NCI-H748 (cell line): Measurements from ENCODE around the gene KRT12.
"Not testable (repeated sequence)": the region's sequence is repeated elsewhere in the genome, so short reads cannot be mapped to it uniquely, and the experiment has no call there.

ENCODE experiments used
- DNase-seq: peaks from one replicate; lab custom pipeline; 2025; ENCODE audit not compliant: unreplicated experiment; lab: John Stamatoyannopoulos, UW

The KRT12 gene

DNA sequence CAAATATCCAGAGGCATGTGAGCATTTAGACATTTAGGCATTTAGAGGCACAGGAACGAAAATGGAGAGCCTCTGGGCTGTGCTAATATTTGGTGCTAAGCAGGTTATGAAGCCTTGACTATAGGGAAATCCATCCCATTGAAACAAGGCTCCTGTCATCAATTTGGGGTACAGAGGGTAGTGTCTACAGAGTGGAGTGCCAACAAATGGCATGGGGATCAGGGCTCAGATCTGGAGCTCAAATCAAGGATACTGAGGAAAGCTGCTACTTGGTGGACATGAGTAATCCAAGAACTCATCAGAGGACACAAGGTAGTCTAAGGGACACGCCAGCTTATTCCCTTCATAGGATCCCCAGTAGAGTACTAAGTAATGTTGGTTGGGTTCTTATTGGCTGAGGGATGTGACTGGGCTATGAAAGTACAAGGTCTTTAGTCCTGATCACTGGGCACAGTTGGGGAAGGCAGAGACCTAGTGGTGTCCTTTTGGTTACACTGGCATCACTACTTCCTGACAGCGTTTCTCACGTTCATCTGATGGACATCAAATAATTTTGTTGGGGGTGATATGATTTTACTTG, 49.8 kb downstream of the KRT12 start:
- no peak for DNase-seq

DNA sequence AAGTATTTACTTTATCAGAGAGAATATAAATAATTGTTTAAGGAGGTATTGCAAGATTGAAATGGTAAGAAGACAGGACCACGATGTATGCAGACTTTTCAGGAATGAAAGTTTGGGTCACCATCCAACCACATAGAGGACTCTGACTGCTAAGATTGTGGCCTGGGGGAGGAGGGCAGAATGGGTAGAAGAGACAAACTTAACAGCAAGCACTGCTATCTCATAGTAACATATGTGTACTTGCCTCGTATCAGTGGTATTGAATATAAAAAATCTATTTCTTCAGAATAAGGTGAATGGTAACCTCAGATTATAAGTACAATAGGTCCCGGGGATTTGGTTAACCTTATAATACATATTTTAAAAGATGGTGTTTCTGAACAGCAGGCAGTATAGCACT, 50.5 kb downstream of the KRT12 start:
- no peak for DNase-seq

DNA sequence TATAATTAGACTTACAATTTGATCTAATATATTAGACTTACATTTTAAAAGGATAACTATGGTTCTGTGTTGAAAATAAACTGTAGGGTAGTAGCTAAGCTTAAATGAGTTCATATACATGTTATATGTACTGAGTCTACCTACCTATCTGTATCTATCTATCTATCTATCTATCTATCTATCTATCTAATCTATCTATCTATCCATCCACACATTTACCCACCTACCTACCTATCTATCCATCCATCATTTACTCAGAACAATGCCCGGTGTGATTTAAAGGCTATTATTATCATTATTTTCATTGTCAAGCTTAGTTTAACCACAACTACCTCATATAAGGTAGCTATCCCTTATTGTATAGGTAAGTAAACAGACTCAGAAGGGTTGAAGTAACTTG, 51.6 kb downstream of the KRT12 start:
- DNase-seq, result no peak

DNA sequence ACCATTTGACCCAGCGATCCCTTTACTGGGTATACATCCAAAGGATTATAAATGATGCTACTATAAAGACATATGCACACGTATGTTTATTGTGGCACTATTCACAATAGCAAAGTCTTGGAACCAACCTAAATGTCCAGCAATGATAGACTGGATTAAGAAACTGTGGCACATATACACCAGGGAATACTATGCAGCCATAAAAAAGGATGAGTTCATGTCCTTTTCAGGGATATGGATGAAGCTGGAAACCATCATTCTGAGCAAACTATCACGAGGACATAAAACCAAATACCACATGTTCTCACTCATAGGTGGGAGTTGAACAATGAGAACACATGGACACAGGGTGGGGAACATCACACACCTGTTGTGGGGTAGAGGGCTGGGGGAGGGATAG, 52.4 kb downstream of the KRT12 start:
- DNase-seq, result not testable (repeated sequence)

DNA sequence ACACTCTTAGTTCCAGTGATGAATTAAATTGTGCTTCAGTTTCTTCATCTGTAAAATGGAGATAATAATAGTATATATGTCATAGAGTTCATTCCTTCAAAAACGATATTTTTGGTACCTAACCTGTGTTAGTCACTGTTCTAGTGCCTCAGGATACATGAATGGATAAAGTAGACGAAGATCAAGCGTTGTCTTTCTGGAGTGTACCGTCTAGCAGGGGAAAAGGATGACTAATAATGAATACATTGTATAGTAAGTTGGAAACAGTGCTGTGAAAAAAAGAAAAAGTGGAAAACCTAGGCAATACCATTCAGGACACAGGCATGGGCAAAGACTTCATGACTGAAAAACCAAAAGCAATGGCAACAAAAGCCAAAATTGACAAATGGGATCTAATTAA, 53.2 kb downstream of the KRT12 start:
- DNase-seq, result no peak

DNA sequence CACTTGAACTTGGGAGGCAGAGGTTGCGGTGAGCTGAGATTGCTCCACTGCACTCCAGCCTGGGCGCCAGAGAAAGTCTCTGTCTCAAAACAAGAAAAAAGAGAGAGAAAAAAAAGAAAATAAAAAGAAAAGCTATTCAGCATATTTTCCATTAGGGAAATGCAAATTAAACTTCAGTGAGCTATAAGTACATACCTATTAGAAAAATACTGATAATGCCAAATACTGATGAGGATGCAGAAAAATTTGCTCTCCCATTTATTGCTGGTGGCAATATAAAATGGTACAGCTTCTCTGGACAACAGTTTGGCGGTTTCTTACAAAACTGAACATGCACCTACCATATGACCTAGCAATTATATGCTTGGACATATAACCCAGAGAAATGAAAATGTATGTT, 54.4 kb downstream of the KRT12 start:
- DNase-seq, result no peak
